ENCODE results near the gene PDXDC1.
"Not testable (repeated sequence)": the region's sequence is repeated elsewhere in the genome, so short reads cannot be mapped to it uniquely, and the experiment has no call there.

PDXDC1 gene

GRCh38 chr16:15076161-15076560, 101.3 kb downstream of the PDXDC1 start:
- not testable (repeated sequence) for DNase-seq

GRCh38 chr16:15080883-15081282, 106.1 kb downstream of the PDXDC1 start:
- DNase-seq: not testable (repeated sequence)

GRCh38 chr16:15082788-15083187, 108.0 kb downstream of the PDXDC1 start:
- not testable (repeated sequence) for DNase-seq

GRCh38 chr16:15090663-15091269, 115.9 kb downstream of the PDXDC1 start:
- not testable (repeated sequence) for DNase-seq

- DNase-seq: not testable (repeated sequence)
Observed at GRCh38 chr16:15093571-15093954, 118.7 kb downstream of the PDXDC1 start.

GRCh38 chr16:15093955-15094827, 119.4 kb downstream of the PDXDC1 start, which contains the start of gene RRN3:
TSS of gene RRN3 (minus strand) at chr16:15094272. CDS start at chr16:15094233, 39 bp downstream.
- peak; percentile 92 for DNase-seq

- DNase-seq: not testable (repeated sequence)
Observed at GRCh38 chr16:15096583-15096972, 121.8 kb downstream of the PDXDC1 start.

- DNase-seq: not testable (repeated sequence)
Observed at GRCh38 chr16:15099366-15099909, 124.6 kb downstream of the PDXDC1 start.

GRCh38 chr16:15100372-15100987, 125.7 kb downstream of the PDXDC1 start:
- DNase-seq: not testable (repeated sequence)

- DNase-seq: not testable (repeated sequence)
Observed at GRCh38 chr16:15127641-15128425, 153.0 kb downstream of the PDXDC1 start.

- DNase-seq: not testable (repeated sequence)
Observed at GRCh38 chr16:15130256-15130932, 155.6 kb downstream of the PDXDC1 start.

GRCh38 chr16:15130943-15131700, 156.3 kb downstream of the PDXDC1 start:
- DNase-seq: not testable (repeated sequence)

- not testable (repeated sequence) for DNase-seq
Observed at GRCh38 chr16:15132719-15133428, 158.0 kb downstream of the PDXDC1 start.

GRCh38 chr16:15133554-15133953, 158.7 kb downstream of the PDXDC1 start:
- DNase-seq: not testable (repeated sequence)

- not testable (repeated sequence) for DNase-seq
Observed at GRCh38 chr16:15134752-15135482, 160.1 kb downstream of the PDXDC1 start.

- DNase-seq: not testable (repeated sequence)
Observed at GRCh38 chr16:15135483-15136360, 160.9 kb downstream of the PDXDC1 start.

- not testable (repeated sequence) for DNase-seq
Observed at GRCh38 chr16:15137514-15137913, 162.7 kb downstream of the PDXDC1 start.
